ENCODE results near the gene LBP. TPM values are rescaled to one million over a fixed set of nuclear protein-coding genes. Genes with fewer than 3 reads are reported as not detected.

The LBP gene
- total and polyA plus RNA-seq, 8 donors: 0.16 to 1.9 (median 0.30) TPM; not detected in 3

DNA sequence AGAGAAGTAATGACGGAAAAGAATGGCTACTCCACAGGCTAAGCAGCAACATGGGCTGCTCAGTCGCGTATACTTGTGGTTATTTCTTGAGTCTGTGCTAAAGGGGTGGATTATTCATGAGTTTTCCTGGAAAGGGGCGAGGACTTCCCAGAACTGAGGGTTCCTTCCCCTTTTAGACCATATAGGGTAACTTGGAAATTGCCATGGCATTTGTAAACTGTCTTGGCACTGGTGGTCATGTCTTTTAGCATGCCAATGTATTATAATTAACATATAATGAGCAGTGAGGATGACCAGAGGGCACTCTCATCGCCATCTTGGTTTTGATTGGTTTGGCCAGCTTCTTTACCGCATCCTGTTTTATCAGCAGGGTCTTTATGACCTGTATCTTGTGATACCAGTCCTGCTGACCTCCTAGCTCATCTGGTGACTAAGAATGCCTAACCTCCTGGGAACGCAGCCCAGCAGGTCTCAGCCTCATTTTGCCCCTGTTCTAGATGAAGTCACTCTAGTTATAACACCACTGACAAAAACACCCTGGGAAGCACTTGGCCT lies 11.4 kb downstream of the LBP start:
- Histone ChIP-seq H3K27ac (no peak overlapping the region), H3K4me3 (no peak overlapping the region), H3K27me3 (no peaks in the 10 kb centered on the region), H3K9me3 (no peaks in the 10 kb centered on the region), H3K4me1 (no peaks in the 10 kb centered on the region), H3K36me3 (no peaks in the 10 kb centered on the region)
- ATAC-seq (no peak), DNase-seq (no peak), FAIRE-seq (no peak)
- intact Hi-C loops (cut with DNase I): no loop called here
- 74 to 78% methylated on average over 7 of the region's 7 CpGs for WGBS, 2 donors
- TF ChIP-seq, protein P1, sequence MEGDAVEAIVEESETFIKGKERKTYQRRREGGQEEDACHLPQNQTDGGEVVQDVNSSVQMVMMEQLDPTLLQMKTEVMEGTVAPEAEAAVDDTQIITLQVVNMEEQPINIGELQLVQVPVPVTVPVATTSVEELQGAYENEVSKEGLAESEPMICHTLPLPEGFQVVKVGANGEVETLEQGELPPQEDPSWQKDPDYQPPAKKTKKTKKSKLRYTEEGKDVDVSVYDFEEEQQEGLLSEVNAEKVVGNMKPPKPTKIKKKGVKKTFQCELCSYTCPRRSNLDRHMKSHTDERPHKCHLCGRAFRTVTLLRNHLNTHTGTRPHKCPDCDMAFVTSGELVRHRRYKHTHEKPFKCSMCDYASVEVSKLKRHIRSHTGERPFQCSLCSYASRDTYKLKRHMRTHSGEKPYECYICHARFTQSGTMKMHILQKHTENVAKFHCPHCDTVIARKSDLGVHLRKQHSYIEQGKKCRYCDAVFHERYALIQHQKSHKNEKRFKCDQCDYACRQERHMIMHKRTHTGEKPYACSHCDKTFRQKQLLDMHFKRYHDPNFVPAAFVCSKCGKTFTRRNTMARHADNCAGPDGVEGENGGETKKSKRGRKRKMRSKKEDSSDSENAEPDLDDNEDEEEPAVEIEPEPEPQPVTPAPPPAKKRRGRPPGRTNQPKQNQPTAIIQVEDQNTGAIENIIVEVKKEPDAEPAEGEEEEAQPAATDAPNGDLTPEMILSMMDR (IDR thresholded peaks at IDR 0.05): no peak

DNA sequence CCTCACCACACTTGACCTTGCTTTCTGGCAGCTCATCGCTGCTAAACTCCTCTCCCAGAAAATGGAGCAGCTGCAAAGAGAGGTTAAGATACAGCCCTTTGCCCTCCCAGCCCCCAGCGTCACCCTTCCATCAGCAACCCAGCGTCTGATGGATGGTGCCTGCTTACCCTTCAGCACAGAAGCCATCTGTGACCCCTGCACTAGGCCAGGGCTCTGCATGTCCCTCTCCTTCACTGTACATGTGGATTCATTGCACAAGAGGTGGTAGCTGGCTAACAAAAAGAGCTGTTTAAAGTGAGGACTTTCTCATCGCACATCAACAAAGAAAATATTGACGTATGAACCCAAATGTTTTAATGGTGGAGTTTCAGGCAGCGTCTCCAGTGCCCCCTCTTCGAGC lies 12.3 kb downstream of the LBP start:
- FAIRE-seq (no peak), DNase-seq (no peak), ATAC-seq (no peak)
- H3K4me3 ChIP-seq: no peak overlapping the region
- no peaks in the 10 kb centered on the region for H3K4me1 ChIP-seq
- H3K36me3 ChIP-seq: no peaks in the 10 kb centered on the region
- no peak overlapping the region for H3K27ac ChIP-seq
- no peaks in the 10 kb centered on the region for H3K9me3 ChIP-seq
- TF ChIP-seq, protein P1 (IDR thresholded peaks at IDR 0.05): no peak
- intact Hi-C loops (cut with DNase I): no loop called here
- H3K27me3 ChIP-seq: no peaks in the 10 kb centered on the region
- 57 to 59% methylated on average over 7 of the region's 7 CpGs for WGBS, 2 donors

DNA sequence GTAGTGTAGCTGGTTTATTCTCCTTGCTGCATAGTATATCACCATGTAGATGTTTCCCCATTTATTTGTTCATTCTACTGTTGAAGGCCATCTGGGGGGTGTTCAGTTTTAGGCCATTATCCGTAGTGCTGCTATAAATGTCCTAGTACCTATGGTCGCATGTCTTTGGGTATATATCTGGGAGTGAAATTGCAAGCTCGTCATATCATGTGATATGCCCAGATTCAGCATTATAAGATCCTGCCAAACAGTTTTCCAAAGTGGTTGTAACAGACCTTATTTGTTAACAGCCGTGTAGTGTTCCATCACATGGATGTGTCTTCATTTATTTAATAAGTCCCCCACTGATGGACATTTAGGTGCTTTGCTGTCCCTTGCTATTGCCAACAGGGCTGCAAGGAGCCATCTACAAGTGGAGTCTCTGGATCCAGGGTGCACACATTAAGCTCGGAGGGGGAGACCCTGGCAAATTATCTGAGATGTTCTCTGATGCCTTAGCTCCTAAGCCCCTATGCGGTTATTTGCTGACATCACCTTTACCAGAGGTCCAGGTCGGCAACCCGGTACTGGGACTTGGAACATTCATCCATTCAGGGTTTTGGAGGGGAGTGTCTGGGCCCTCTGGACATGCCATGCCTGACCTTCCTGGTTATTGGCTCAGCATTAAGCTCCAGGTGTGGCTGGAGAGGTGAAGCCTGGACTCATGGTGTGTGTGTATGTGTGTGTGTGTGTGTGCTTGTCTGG lies 16.9 kb downstream of the LBP start:
- intact Hi-C loops (cut with DNase I): no loop called here
- no peak for ATAC-seq
- 68 to 80% methylated on average over 8 of the region's 8 CpGs for WGBS, 2 donors
- Histone ChIP-seq H3K27me3 (no peaks in the 10 kb centered on the region), H3K36me3 (no peaks in the 10 kb centered on the region), H3K4me1 (no peaks in the 10 kb centered on the region), H3K4me3 (no peak overlapping the region), H3K27ac (no peak overlapping the region), H3K9me3 (no peaks in the 10 kb centered on the region)
- FAIRE-seq: no peak
- TF ChIP-seq, protein P1 (IDR thresholded peaks at IDR 0.05): no peak
- no peak for DNase-seq

DNA sequence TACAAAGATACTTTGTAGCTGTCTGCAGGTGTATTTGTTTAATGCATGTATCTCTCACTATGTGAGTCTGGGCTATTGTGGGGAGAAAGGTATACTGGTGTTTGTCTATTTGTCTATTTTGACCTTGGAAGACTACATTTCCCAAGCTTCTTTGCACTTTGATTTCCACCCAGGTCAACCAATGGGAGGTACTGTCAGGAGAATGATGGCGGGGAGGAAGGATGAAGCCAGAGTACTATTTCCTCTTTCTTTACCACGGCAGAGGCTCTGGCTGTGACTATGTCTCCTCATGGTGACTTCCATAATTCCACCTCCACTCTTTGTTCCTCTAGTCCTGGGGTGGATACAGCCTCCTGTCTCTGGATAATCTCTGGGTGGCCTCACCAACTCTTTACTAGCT lies 23.1 kb downstream of the LBP start:
- H3K4me1 ChIP-seq: no peaks in the 10 kb centered on the region
- intact Hi-C loops (cut with DNase I): no loop called here
- H3K27ac ChIP-seq: no peak overlapping the region
- WGBS, 2 donors: 35 to 37% methylated on average over 2 of the region's 2 CpGs
- peak in 1 of 4 donors; percentile 20 for ATAC-seq
- H3K36me3 ChIP-seq: no peaks in the 10 kb centered on the region
- no peak for DNase-seq
- no peak overlapping the region for H3K4me3 ChIP-seq
- no peak for FAIRE-seq
- no peaks in the 10 kb centered on the region for H3K9me3 ChIP-seq
- H3K27me3 ChIP-seq: no peaks in the 10 kb centered on the region
- TF ChIP-seq, protein P1 (IDR thresholded peaks at IDR 0.05): no peak

DNA sequence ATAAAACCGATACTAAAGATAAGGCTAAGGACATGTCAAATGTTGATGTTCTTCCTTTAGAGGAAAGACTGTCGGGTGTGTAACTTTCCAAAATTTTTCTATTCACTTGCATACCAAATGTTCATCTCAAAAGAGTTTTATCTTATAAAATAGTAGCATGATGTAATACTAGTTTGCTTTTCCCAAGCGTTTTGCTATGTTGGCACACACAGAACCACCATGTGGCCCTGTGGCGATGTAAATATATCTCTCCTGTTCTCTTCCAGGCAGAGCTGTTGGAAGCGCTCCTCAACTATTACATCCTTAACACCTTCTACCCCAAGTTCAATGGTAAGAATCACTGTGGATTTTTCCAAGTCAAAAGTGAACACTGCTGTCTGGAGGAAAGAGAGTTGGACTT lies 26.5 kb downstream of the LBP start:
- TF ChIP-seq, protein P1 (IDR thresholded peaks at IDR 0.05): no peak
- Histone ChIP-seq H3K9me3 (no peaks in the 10 kb centered on the region), H3K4me3 (no peak overlapping the region), H3K27me3 (no peaks in the 10 kb centered on the region), H3K4me1 (no peaks in the 10 kb centered on the region), H3K36me3 (no peaks in the 10 kb centered on the region), H3K27ac (no peak overlapping the region)
- intact Hi-C loops (cut with DNase I): no loop called here
- ATAC-seq (no peak), FAIRE-seq (no peak), DNase-seq (no peak)
- 53 to 62% methylated on average over 5 of the region's 5 CpGs for WGBS, 2 donors
